K562 (cell line): ENCODE data around the gene SCGB1A1. TPM values are rescaled to one million over a fixed set of nuclear protein-coding genes. Genes with fewer than 3 reads are reported as not detected.

Experiments used
- ATAC-seq: fragments of 200-7000 bp; cut with Tn5 transposase; 3 replicates; pipeline ENCODE4 v1.9.1; 2020; ENCODE audit warnings: moderate library complexity
- BruUV-seq: library from RNA; stranded (reverse); fragments of 400-500 nt; replicated peaks from 2 replicates; lab custom pipeline; 2021; lab: Mats Ljungman, UMichigan
- CTCF ChIA-PET: fragments of 300-600 bp; formaldehyde crosslinking; extraction: SDS; loops from one replicate; lab custom pipeline; 2021; ENCODE audit warnings: low intra/inter-chr PET ratio; lab: Yijun Ruan, JAX
- POLR2A ChIA-PET: fragments of 300-600, 350-650 bp; sonication (Branson Sonifier 250); formaldehyde crosslinking; extraction: SDS; loops from one replicate; lab custom pipeline; 2021; ENCODE audit warnings: antibody characterized with exemption, inconsistent platforms; lab: Yijun Ruan, JAX
- DNase-seq, 4 experiments: peaks; one replicate each; pipeline versions ENCODE4 v3.0.0 to v3.0.0-alpha.2; 2011 to 2018; ENCODE audit warnings: low spot score in 3 of 4, mixed read lengths in 3 of 4; ENCODE audit errors: extremely low read depth in 1 of 4
- FAIRE-seq: peaks from 2 replicates; lab custom pipeline; 2011; peaks lifted over from hg19 to GRCh38; lab: Jason Lieb, UNC
- H2AFZ ChIP-seq: 2 replicates; pipeline ENCODE4 v1.6.0; 2011; ENCODE audit warnings: low read depth, low read length, control low read depth, inconsistent platforms
- H3K27ac ChIP-seq: fragments of 200-600 bp; 3 replicates; pipeline ENCODE4 v1.8.0; 2011; ENCODE audit warnings: low read depth, mild to moderate bottlenecking, control low read depth, inconsistent platforms, low read length, moderate library complexity, mixed read lengths; ENCODE audit errors: extremely low read depth
- H3K27me3 ChIP-seq, 2 experiments: fragments of 300-600 bp in 1 of 2; 2 replicates in 1 of 2; 3 replicates in 1 of 2; pipeline versions ENCODE4 v1.6.0 to v1.8.0; 2011; ENCODE audit warnings: inconsistent platforms in 2 of 2, low read length in 2 of 2, mild to moderate bottlenecking in 1 of 2, mixed read lengths in 1 of 2, moderate library complexity in 1 of 2; ENCODE audit not compliant: control insufficient read depth in 2 of 2, insufficient read depth in 2 of 2
- H3K36me3 ChIP-seq: fragments of 300-600 bp; 3 replicates; pipeline ENCODE4 v1.8.0; 2011; ENCODE audit warnings: mild to moderate bottlenecking, low read length, inconsistent platforms; ENCODE audit not compliant: control insufficient read depth, insufficient read depth
- H3K4me1 ChIP-seq, 2 experiments: fragments of 200-600 bp in 1 of 2; replicated peaks in 1 of 2; 2 replicates in 1 of 2; 3 replicates in 1 of 2; pipeline versions ENCODE4 v1.5.1 to v1.8.0; 2011; ENCODE audit warnings: inconsistent platforms in 2 of 2, low read length in 2 of 2, mild to moderate bottlenecking in 1 of 2, mixed read lengths in 1 of 2, moderate library complexity in 1 of 2; ENCODE audit not compliant: control insufficient read depth in 2 of 2, insufficient read depth in 2 of 2
- H3K4me2 ChIP-seq: 2 replicates; pipeline ENCODE4 v1.6.1; 2011; ENCODE audit warnings: low read length, control low read depth, inconsistent platforms, mixed read lengths; ENCODE audit not compliant: insufficient read depth
- H3K4me3 ChIP-seq: fragments of 200-600 bp; sonication (generic), shearing (Covaris generic); 2 replicates; pipeline ENCODE4 v1.5.1; 2016; ENCODE audit warnings: control low read depth, inconsistent platforms
- H3K79me2 ChIP-seq: fragments of 200-600 bp; 3 replicates; pipeline ENCODE4 v1.8.0; 2011; ENCODE audit warnings: low read length, inconsistent platforms; ENCODE audit not compliant: control insufficient read depth, insufficient read depth
- H3K9ac ChIP-seq, 2 experiments: 2 replicates each; pipeline versions ENCODE4 v1.6.0 to v1.6.1; 2011; ENCODE audit warnings: low read depth in 2 of 2, low read length in 2 of 2, control low read depth in 1 of 2, inconsistent platforms in 1 of 2, mild to moderate bottlenecking in 1 of 2, mixed read lengths in 1 of 2; ENCODE audit not compliant: insufficient read depth in 1 of 2
- H3K9me1 ChIP-seq: one replicate; pipeline ENCODE4 v1.6.0; 2011; ENCODE audit warnings: inconsistent platforms, mild to moderate bottlenecking, low read length, moderate library complexity; ENCODE audit not compliant: control insufficient read depth, insufficient read depth
- H3K9me3 ChIP-seq: replicated peaks from 2 replicates; pipeline ENCODE4 v1.5.1; 2011; ENCODE audit warnings: low read depth, low read length, inconsistent platforms; ENCODE audit not compliant: control insufficient read depth, insufficient read depth
- H4K20me1 ChIP-seq: replicated peaks from 2 replicates; pipeline ENCODE4 v1.6.1; 2011; ENCODE audit warnings: low read length, inconsistent platforms, mixed read lengths; ENCODE audit not compliant: control insufficient read depth, insufficient read depth
- DPF2 ChIP-seq: fragments of 450-650 bp; IDR thresholded peaks from 2 replicates; pipeline ENCODE4 v1.6.1; 2016
- EGR1 ChIP-seq: fragments of 450-650 bp; conservative IDR thresholded peaks from 2 replicates; pipeline ENCODE4 v1.6.1; 2017; ENCODE audit warnings: mild to moderate bottlenecking
- ERF ChIP-seq: fragments of 450-650 bp; formaldehyde crosslinking; IDR thresholded peaks from 2 replicates; pipeline ENCODE4 v1.4.0; 2020; ENCODE audit warnings: mild to moderate bottlenecking, mixed read lengths
- ETV6 ChIP-seq, 3 experiments: fragments of 150-350 bp in 1 of 3; sonication (generic) in 1 of 3; formaldehyde crosslinking in 1 of 3; IDR thresholded peaks; 2 replicates each; pipeline versions ENCODE4 v1.6.1 to v1.8.0; 2014 to 2022; ENCODE audit warnings: borderline replicate concordance in 2 of 3, low read depth in 2 of 3, antibody characterized with exemption in 1 of 3, low read length in 1 of 3, mild to moderate bottlenecking in 1 of 3, missing genetic modification reagents in 1 of 3
- GABPA ChIP-seq: fragments of 200-800 bp; sonication (Bioruptor generic); conservative IDR thresholded peaks from 2 replicates; pipeline ENCODE4 v1.6.1; 2016; ENCODE audit warnings: low read depth, missing genetic modification characterization, missing compliant biosample characterization
- HMGN3 ChIP-seq: IDR thresholded peaks from 2 replicates; pipeline ENCODE4 v1.6.1; 2011; ENCODE audit warnings: borderline replicate concordance, low read depth, mild to moderate bottlenecking, mixed read lengths, low read length; ENCODE audit not compliant: insufficient read length; ENCODE audit errors: extremely low read depth
- JUND ChIP-seq, 2 experiments: IDR thresholded peaks; 2 replicates in 1 of 2; 3 replicates in 1 of 2; pipeline ENCODE4 v1.6.1; 2011; ENCODE audit warnings: borderline replicate concordance in 2 of 2, low read depth in 2 of 2, low read length in 2 of 2, improper control_type of control experiment in 1 of 2, missing biosample characterization in 1 of 2, missing genetic modification characterization in 1 of 2, missing genetic modification reagents in 1 of 2
- MTA3 ChIP-seq: fragments of 450-650 bp; formaldehyde crosslinking; IDR thresholded peaks from 2 replicates; pipeline ENCODE4 v1.6.1; 2017; ENCODE audit warnings: mild to moderate bottlenecking, borderline replicate concordance
- NR2C1 ChIP-seq, 2 experiments: fragments of 450-650 bp; IDR thresholded peaks; 2 replicates each; pipeline ENCODE4 v1.6.1; 2017; ENCODE audit warnings: mild to moderate bottlenecking in 2 of 2, antibody characterized with exemption in 1 of 2, inconsistent platforms in 1 of 2, missing compliant biosample characterization in 1 of 2, missing genetic modification characterization in 1 of 2
- TCF3 ChIP-seq: sonication (generic); formaldehyde crosslinking; IDR thresholded peaks from 2 replicates; pipeline ENCODE4 v1.4.0; 2020; ENCODE audit warnings: mild to moderate bottlenecking, missing genetic modification reagents
- TEAD1 ChIP-seq, 2 experiments: fragments of 450-650 bp in 1 of 2; sonication (generic) in 1 of 2; formaldehyde crosslinking; IDR thresholded peaks; 2 replicates each; pipeline versions ENCODE4 v1.4.0 to v1.8.0; 2020 to 2022; ENCODE audit warnings: mild to moderate bottlenecking in 2 of 2, missing genetic modification reagents in 1 of 2
- TEAD4 ChIP-seq, 2 experiments: sonication (generic) in 1 of 2; formaldehyde crosslinking in 1 of 2; IDR thresholded peaks; 2 replicates each; pipeline versions ENCODE4 v1.6.1 to v1.8.0; 2012 to 2022; ENCODE audit warnings: borderline replicate concordance in 1 of 2, inconsistent platforms in 1 of 2, low read length in 1 of 2, mild to moderate bottlenecking in 1 of 2, missing genetic modification reagents in 1 of 2
- ZNF134 ChIP-seq: fragments of 250-450 bp; sonication (Bioruptor Pico); conservative IDR thresholded peaks from 2 replicates; pipeline ENCODE4 v1.4.0; 2020
- WGBS: fragments of 100-300 bp; shearing (Covaris generic); methylation state at CpG from one replicate; pipeline ENCODE4 v1.1.6; 2016; ENCODE audit warnings: low coverage, mixed read lengths; ENCODE audit not compliant: insufficient coverage; ENCODE audit errors: missing lambda C conversion rate; 5-methylcytosine and 5-hydroxymethylcytosine counted together
- in situ Hi-C: fragments of 300-500 bp; cut with MboI; formaldehyde crosslinking; loops from 4 replicates; pipeline ENCODE4 v1.15.0; 2018; ENCODE audit warnings: inconsistent platforms, mixed read lengths
- intact Hi-C: fragments of 100-400 bp; cut with micrococcal nuclease; formaldehyde crosslinking; loops from 2 replicates; pipeline ENCODE4 v1.14.2; 2022
- polyA plus RNA-seq, 8 experiments: library from polyadenylated mRNA; depleted of rRNA in 4 of 8; stranded (reverse) in 5 of 8; unstranded in 3 of 8; fragments of >200 nt; fragmentation: Nextera tagmentation in 2 of 8; fragmentation: Illumina TruSeq in 1 of 8; extraction: Ambion mirVana in 2 of 8; extraction: Trizol in 1 of 8; gene quantifications; 2 replicates each; pipeline versions ENCODE4 v1.2.1 to v1.2.3, GENCODE V29; 2011 to 2014; ENCODE audit warnings: inconsistent platforms in 1 of 8, missing spikeins in 1 of 8
- total RNA-seq, 7 experiments: library from RNA; depleted of rRNA in 6 of 7; stranded (reverse); fragments of >200 nt in 6 of 7; fragmentation: Illumina TruSeq in 2 of 7; extraction: Trizol in 2 of 7; gene quantifications; 2 replicates each; pipeline versions ENCODE4 v1.2.1 to v1.2.3, GENCODE V29; 2011 to 2021; ENCODE audit warnings: low replicate concordance in 1 of 7
- TF ChIP-seq, protein P1 (sequence below), 2 experiments: fragments of 450-650 bp; IDR thresholded peaks; 2 replicates each; pipeline ENCODE4 v1.6.1; 2016
- TF ChIP-seq, protein P2 (sequence below): fragments of 250-450 bp; sonication (Bioruptor Pico); IDR thresholded peaks from 2 replicates; pipeline ENCODE4 v1.8.0; 2022; ENCODE audit warnings: inconsistent platforms

Gene SCGB1A1
- total and polyA plus RNA-seq, 9 of the 15 experiments (the other 6 are each of a cell fraction or from before 2014, with no cell fraction given), result 0.55 TPM; not detected in 8

DNA sequence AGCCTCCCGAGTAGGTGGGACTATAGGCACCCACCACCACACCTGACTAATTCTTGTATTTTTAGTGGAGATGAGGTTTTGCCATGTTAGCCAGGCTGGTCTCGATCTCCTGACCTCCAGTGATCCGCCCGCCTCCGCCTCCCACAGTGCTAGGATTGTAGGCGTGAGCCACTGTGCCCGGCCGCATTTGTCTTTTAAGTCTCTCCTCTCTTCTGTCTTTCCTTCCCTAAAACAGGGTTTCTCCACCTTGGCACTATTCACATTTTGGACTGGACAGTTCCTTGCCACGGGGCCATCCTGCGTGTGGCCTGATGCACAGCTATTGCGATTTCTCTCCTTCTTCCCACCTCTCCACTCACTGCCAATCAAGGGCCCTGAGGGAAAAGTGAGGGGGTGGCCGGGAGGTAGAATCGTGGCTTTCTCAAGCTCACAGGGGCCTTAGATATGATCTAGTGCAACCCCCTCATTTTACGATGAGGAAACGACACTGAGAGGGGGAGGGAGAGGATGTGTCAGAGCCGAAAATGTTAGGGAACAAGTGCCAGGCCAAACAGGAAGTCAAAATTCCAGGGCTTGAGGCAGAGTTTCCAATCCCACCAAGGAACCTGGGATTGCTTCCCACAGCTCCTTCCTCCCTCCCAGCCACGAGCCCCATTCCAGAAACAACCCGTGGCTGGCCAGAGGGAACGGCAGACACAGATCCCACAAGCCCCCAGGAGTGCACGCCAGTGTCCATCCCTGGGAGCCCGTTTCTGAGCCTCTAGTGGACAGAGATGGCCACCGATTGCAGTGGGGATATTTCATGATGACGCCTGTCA lies 21.2 kb downstream of the SCGB1A1 start:
- Histone ChIP-seq H4K20me1 (no peaks in the 10 kb centered on the region), H3K4me1 (peaks cover 11 to 24% of the 10 kb centered on the region in 2 experiments), H3K4me3 (no peak overlapping the region), H3K36me3 (no peaks in the 10 kb centered on the region), H3K9ac (peak overlapping the region in 1 of 2 experiments; percentile 83; a peak in 3 of 4 replicates), H2AFZ (peak overlapping the region; percentile 85), H3K9me1 (no peaks in the 10 kb centered on the region), H3K9me3 (no peaks in the 10 kb centered on the region), H3K27ac (peak overlapping the region; percentile 8; the same call in 1 of the 3 replicates), H3K4me2 (peak overlapping the region; percentile 29; the same call in 1 of the 2 replicates), H3K79me2 (no peaks in the 10 kb centered on the region), H3K27me3 (no peaks in the 10 kb centered on the region)
- POLR2A ChIA-PET, result interaction anchor here (0.7 to 1.0 kb wide), 2 partner anchors 13 to 15 kb away, joined by 3 to 4 read pairs; no protein-coding TSS in a partner anchor
- FAIRE-seq (peak; percentile 37), ATAC-seq (peak; percentile 50), DNase-seq (peak in 2 of 4 experiments; percentile 42 to 51)
- BruUV-seq, result no TSS peak
- 43% methylated on average over 22 of the region's 23 CpGs for WGBS
- in situ Hi-C loops (no loop called here), intact Hi-C loops (no loop called here)
- CTCF ChIA-PET, result interaction anchor here (0.6 to 0.7 kb wide), 2 partner anchors 18 to 23 kb away, joined by 3 read pairs; no protein-coding TSS in a partner anchor
- peak; percentile 35; the same call in 1 of the 2 replicates for TF ChIP-seq DPF2
- TF ChIP-seq ZNF134 (CRISPR knock-in tag), result no peak
- peak; percentile 11; the same call in 1 of the 2 replicates for TF ChIP-seq JUND (IDR thresholded peaks at IDR 0.05; ENCODE audit: borderline replicate concordance, low read depth, low read length)
- no peak for TF ChIP-seq JUND (tag; IDR thresholded peaks at IDR 0.05; ENCODE audit: borderline replicate concordance, low read depth, low read length)
- TF ChIP-seq TEAD1 (CRISPR knock-in tag; IDR thresholded peaks at IDR 0.05), result 0 out of 4 replicates have a peak, but pooled peaks of 1 of the 2 experiments have one; percentile 37
- TF ChIP-seq, protein P1, sequence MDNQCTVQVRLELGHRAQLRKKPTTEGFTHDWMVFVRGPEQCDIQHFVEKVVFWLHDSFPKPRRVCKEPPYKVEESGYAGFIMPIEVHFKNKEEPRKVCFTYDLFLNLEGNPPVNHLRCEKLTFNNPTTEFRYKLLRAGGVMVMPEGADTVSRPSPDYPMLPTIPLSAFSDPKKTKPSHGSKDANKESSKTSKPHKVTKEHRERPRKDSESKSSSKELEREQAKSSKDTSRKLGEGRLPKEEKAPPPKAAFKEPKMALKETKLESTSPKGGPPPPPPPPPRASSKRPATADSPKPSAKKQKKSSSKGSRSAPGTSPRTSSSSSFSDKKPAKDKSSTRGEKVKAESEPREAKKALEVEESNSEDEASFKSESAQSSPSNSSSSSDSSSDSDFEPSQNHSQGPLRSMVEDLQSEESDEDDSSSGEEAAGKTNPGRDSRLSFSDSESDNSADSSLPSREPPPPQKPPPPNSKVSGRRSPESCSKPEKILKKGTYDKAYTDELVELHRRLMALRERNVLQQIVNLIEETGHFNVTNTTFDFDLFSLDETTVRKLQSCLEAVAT (IDR thresholded peaks at IDR 0.05), result peak in 1 of 2 experiments; percentile 62; a peak in 2 of 4 replicates
- no peak for TF ChIP-seq NR2C1 (IDR thresholded peaks at IDR 0.05)
- no peak for TF ChIP-seq NR2C1 (tag; IDR thresholded peaks at IDR 0.05)
- no peak for TF ChIP-seq TCF3
- no peak for TF ChIP-seq MTA3
- TF ChIP-seq ETV6 (IDR thresholded peaks at IDR 0.05; ENCODE audit: borderline replicate concordance in 1 of 2, low read depth in 2 of 2, low read length in 1 of 2), result no peak
- no peak for TF ChIP-seq ETV6 (CRISPR knock-in tag; IDR thresholded peaks at IDR 0.05; ENCODE audit: borderline replicate concordance)
- TF ChIP-seq EGR1, result peak; percentile 89
- TF ChIP-seq ERF (CRISPR knock-in tag), result no peak
- TF ChIP-seq GABPA (tag), result 0 out of 2 replicates have a peak, but pooled peaks have one; percentile 34
- TF ChIP-seq, protein P2, sequence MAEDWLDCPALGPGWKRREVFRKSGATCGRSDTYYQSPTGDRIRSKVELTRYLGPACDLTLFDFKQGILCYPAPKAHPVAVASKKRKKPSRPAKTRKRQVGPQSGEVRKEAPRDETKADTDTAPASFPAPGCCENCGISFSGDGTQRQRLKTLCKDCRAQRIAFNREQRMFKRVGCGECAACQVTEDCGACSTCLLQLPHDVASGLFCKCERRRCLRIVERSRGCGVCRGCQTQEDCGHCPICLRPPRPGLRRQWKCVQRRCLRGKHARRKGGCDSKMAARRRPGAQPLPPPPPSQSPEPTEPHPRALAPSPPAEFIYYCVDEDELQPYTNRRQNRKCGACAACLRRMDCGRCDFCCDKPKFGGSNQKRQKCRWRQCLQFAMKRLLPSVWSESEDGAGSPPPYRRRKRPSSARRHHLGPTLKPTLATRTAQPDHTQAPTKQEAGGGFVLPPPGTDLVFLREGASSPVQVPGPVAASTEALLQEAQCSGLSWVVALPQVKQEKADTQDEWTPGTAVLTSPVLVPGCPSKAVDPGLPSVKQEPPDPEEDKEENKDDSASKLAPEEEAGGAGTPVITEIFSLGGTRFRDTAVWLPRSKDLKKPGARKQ (CRISPR knock-in tag), result no peak
- peak; percentile 36; the same call in 1 of the 2 replicates for TF ChIP-seq TEAD4 (IDR thresholded peaks at IDR 0.05; ENCODE audit: low read length)
- TF ChIP-seq TEAD4 (CRISPR knock-in tag; IDR thresholded peaks at IDR 0.05; ENCODE audit: borderline replicate concordance), result no peak
- TF ChIP-seq HMGN3, result no peak
